HG03097 (cell line): ENCODE measurements around the gene FN3K.
A peak's percentile ranks its signal among the peaks of the same experiment; 100 is the strongest.

Source experiments
- ATAC-seq: cut with Tn5 transposase; IDR thresholded peaks from one replicate; pipeline ENCODE4 v1.9.1; 2021; ENCODE audit not compliant: unreplicated experiment, low FRiP score

Gene FN3K

GRCh38 chr17:82734987-82735866, at the start of gene FN3K:
TSS of gene FN3K (plus strand) at chr17:82735615. CDS start at chr17:82735637, 22 bp downstream.
- ATAC-seq = no peak

GRCh38 chr17:82686366-82687324, 48.8 kb upstream of the FN3K start:
- no peak for ATAC-seq

- ATAC-seq = no peak
These were observed 48.0 kb upstream of the FN3K start for GRCh38 chr17:82687375-82687861.

GRCh38 chr17:82687871-82688270, 47.5 kb upstream of the FN3K start:
- no peak for ATAC-seq

GRCh38 chr17:82689077-82689476, 46.3 kb upstream of the FN3K start:
- no peak for ATAC-seq

- no peak for ATAC-seq
These were observed 44.5 kb upstream of the FN3K start for GRCh38 chr17:82690786-82691489.

DNA sequence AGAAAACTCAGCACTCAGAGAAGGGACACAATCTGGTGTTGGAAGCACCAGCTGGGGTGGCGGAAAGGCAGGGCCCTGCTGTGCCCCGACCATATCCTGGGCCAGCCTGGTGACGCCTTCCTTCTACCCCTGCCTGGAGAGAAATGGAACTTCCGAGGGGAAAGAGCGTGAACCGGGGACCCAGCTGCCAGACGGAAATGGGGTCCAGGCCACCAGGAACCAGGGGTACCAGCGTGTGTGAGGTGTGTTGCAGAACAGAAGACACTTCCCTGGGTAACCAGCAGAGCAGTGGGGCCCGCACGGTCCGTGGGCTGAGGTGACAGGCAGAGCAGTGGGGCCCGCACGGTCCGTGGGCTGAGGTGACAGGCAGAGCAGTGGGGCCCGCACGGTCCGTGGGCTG, 43.7 kb upstream of the FN3K start:
- ATAC-seq = no peak

- no peak for ATAC-seq
These were observed 43.1 kb upstream of the FN3K start for GRCh38 chr17:82692268-82692667.

DNA sequence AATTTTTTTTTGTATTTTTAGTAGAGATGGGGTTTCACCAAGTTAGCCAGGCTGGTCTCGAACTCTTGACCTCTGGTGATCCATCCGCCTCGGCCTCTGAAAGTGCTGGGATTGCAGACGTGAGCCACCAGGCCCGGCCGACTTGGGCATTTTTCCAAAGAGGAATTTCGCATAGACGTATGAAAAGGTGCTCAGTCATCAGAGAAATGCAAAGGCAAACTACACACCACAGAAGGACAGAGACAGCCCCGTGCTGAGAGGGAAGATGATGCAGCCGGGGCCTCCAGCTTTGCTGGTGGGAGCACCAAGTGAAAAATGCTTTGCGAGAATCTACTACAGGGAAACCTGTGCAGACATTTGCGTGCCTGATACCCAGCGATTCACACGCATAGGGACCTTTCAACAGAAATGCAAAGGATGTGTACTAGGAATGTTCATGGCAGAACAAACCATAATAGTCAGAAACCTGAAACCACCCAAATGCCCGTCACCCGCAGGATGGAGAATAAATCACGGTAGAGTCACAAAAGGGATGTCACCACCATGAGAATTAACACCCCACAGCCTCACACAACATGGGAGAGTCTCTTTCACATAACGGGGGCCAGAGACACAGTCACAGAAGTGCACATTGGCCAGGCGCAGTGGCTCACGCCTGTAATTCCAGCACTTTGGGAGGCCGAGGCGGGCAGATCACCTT, 42.1 kb upstream of the FN3K start:
- no peak for ATAC-seq

GRCh38 chr17:82694647-82695046, 40.8 kb upstream of the FN3K start:
- ATAC-seq = no peak

DNA sequence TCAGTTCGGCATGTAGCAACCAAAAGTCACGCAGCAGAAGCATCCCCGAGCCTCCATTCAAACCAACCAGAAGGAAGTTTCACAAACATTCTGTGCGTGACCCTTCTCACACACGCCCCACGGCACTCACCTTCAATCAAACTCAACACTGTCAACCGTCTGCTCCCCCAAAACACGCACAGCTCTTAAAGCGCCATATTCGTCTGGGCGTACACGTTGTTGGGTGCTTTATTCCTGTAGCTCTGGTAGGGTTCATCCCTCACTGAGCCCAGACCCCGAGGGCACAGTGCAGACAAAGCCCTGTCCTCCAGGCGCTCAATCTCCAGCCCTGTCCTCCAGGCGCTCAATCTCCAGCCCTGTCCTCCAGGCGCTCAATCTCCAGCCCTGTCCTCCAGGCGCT, 39.2 kb upstream of the FN3K start:
- ATAC-seq = no peak

GRCh38 chr17:82696916-82697807, 38.3 kb upstream of the FN3K start:
- ATAC-seq = no peak

DNA sequence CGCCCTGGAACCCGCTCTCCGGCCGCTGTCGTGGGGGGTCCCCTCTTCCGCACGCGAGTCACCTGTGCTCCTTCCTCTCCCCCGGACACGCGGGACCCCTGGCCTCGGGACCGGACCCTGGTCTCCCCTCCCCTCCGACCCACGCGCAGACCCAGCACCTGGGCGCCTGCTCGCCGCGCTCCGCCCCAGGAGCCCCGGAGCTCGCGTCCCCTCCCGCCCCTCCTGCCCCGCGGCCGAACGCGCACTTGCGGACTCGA, 37.7 kb upstream of the FN3K start:
- no peak for ATAC-seq

GRCh38 chr17:82698065-82698973, 37.1 kb upstream of the FN3K start, which contains the start of gene RAB40B:
TSS of gene RAB40B (minus strand) at chr17:82698698. CDS start at chr17:82698596, 102 bp downstream.
- peak; percentile 95 for ATAC-seq

GRCh38 chr17:82698974-82699442, 36.4 kb upstream of the FN3K start:
- ATAC-seq = peak; percentile 26

- ATAC-seq = no peak
These were observed 35.9 kb upstream of the FN3K start for GRCh38 chr17:82699551-82699950.

DNA sequence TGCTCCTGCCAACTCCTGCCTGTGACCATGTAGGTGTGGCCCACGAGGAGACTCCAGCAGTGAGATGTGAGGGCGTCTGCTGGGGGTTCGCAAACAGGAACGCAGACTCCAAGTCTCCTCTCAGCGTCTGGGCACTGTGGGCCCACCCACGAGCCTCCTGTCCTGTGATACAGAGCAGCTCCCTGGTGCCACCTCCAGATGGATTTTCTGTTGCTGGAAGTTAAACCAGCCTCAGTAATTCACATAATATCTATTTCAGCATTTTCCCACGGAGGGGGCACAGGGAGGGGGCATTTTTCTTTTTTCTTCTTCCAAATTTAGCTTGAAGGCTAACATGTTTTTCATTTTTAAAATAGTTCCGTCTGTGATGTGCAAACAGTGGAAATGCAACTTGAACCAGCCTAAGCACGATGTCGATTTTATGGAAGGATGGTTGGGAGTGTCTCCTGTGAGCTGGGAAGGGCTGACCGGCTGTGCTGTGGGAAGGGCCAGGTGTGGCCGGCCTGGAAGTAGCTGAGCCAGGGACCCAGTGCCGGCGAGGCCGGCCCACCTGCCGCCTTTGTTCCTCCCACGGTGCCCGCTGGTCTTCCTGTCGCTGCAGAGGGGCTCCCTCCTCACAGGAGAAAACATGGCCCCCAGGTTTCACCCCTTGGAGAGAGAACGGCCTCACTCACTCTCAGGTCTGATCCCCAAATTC, 33.0 kb upstream of the FN3K start:
- no peak for ATAC-seq
